NCI-H2196 (cell line): ENCODE results near the gene DNAL4.
A peak's percentile ranks its signal among the peaks of the same experiment; 100 is the strongest.

Experiments
- DNase-seq: peaks from one replicate; lab custom pipeline; 2025; ENCODE audit not compliant: unreplicated experiment; lab: John Stamatoyannopoulos, UW

DNAL4 gene

GRCh38 chr22:38741576-38741975 is 52.4 kb downstream of the DNAL4 start:
- no peak for DNase-seq

DNA sequence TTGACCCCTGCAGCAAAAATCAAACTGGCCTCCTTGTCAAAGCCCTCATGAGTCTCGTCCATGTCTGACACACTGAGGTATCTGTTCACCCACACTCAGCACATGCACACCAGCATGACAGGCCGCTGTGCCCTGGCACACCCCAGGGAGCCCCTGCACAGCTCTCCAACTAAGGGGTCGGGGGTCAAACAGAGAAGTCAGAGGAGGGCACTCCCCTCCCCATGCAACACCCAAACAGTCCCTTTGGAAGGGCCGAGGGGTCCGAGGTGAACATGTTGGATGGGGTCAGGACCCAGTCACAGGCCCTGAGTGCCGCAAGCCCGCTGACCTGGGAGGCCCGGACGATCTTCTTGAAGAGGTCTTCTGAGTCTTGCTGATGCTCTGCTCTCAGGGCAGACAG is 52.8 kb downstream of the DNAL4 start:
- DNase-seq: no peak

DNA sequence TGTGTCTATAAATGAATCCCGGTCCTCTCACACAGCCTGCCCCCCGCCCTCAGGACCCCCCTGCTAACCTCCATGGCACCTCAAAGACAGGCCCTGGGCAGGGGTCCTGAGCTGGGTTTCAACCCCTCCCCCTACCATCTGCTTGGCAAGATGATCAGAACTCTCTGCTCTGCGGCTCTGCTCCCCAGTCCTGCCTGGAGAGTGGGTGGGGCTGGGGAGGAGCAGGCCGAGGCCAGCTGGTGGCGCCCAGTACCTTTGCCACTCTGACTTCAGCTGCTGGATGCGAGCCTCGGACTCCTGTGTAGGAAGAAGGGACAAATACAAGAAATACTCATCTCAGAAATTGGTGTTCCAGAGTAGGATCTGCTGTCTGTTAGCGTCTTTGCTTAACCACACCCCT is 53.2 kb downstream of the DNAL4 start:
- no peak for DNase-seq

- no peak for DNase-seq
Observed at GRCh38 chr22:38740116-38740723, 53.7 kb downstream of the DNAL4 start.

DNA sequence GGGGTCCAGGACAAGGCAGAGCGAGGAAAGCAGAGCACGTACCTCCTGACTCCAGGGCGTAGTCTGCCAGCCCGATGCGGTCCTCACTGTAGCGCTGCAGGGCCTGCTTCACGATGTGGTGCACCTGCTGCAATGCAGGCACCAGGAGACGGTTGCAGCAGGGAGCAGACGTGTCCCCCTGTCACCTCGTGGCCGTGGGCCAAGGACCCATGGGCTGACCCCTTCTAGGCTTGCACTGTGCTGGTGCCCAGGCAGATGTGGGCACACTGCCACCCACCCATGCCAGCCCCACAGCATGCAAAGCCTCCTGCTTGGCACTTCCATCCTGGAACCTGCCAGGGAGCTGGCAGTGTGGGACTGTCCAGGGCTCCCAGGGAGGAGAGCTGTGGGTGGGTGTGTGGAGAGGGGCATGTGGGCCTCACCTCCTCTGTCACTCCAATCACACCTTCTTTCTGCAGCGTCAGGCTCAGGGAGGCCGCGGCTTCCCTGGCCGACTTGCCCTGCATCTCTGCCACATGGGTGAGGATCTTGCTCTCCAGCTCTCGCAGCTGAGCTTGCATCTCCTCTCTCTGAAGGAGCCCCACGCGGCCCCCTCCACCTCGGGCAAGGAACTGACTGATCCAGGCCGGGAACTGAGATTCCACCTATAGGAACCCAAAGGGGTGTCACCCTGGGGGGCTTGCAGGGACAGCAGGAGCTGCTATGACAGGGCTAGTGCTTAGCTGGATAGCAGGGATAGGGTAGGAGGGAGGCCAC is 54.5 kb downstream of the DNAL4 start:
- no peak for DNase-seq

GRCh38 chr22:38738475-38739070 is 55.4 kb downstream of the DNAL4 start:
- DNase-seq: no peak

- no peak for DNase-seq
Observed at GRCh38 chr22:38737302-38738060, 56.5 kb downstream of the DNAL4 start.

DNA sequence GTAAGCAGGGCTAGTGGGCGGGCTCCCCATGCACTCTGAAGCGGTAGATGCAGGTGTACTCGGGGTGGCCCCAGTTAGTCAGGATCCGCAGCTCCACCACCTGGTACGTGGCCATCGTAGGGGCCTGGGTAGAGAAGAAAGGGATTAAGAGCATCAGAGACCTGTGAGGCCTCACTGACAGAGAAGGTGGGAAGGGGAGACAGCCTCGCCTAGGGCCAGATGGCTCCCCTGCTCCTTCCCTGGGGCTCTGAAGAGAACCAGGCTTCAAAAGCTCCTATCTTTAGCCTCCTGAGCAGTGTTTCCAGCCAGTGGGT is 57.7 kb downstream of the DNAL4 start:
- no peak for DNase-seq

DNA sequence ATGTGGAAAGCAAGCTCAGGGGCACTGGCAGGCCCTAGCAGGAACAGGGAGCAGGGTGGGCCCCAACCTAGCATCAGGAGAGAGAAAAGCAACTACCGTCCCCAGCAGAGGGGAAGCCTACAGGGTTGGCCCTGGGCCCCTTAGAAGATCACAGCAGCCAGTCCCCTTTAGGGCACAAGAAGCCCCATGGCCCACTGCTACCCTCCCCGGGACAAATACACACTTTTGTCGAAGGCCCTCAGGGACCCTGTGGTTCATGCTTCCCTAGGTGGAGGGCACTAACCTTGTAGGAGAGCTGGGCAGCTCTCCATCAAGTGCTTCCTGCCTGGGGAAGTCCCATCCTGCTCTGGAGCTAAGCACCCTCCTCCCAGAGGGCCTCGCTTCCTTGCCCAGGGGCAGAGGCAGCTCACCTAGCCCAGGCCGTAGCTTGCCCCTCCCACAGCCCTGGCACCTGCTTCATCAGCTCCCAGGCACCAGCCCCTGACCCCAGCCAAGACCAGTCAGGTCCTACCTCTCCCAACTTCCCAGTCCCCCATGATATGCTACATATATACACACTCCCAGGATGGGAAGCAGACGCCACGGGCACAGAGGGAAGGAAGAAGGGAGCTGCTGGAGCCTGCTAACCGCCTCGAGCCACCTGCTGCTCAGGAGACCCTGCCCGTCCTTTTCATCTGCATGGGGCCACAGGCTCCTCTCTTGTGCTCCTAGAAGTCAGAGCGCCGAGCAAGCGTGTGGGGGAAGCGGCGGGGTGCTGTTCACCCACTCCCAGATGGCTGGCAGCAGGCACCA is 58.3 kb downstream of the DNAL4 start:
- DNase-seq: no peak

- no peak for DNase-seq
Observed at GRCh38 chr22:38735126-38735464, 58.8 kb downstream of the DNAL4 start.

DNA sequence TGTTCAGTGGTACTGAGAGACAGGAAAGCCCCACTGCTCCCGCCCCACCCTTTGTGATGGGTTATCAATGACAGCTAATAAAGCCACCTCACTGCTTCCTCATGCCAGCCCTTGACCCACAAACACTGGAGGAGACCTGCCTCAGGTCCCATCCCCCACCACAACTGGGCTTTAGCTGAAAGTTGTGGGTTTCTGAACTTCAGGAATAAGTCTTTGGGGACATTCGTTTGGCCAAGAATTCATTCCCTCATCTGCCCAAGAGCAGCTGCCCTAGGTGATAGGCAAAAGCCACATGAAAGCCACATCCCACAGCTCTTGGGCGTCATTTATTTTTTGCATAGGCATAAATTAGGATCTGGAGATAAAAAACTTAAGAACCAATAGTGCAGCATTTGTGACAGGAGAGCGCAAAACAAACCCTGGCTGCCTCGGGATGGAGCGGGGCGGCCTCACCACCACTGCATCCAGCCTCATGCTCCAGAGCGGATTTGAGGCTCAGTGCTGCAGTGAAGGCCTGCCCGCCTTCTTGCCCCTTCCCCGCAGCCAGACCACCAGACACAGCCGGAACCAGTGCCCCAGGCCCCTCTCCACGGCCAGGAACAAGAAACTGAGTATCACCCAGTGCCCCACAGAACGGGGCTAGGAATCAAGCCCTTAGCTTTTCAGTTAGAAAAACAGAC is 59.4 kb downstream of the DNAL4 start:
- DNase-seq: no peak

DNA sequence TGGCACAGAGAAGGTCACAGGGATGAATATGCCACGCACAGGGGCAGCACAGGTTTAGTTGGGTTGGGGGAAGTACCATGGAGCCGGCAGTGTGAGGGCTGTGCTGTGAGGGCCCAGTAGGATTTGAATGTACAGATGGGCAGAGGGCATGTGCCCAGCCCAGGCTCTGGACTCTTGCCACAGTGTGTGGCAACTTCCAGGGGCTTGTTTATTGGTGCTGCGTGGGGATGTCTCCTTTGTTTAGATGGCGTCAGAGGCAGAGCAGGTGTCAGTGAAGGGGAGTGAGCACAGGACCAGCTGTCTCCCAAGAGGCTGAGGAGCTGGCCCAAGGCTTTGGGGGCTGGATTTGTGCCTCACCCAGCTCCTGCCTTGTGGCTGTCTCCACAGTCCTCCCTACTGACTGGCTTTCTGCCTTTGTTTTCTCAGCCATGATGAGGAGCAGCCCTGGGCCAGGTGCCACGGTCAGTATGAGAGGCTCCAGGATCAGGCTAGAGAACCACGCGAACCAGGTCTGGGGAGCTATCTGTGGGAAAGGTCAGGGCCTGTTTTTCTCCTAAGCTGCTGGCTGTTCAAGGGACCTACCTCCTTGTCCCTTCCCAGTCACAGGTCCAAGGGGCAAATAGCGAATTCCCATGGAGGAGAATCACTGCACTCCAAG is 60.1 kb downstream of the DNAL4 start:
- peak; percentile 81 for DNase-seq

- peak; percentile 27 for DNase-seq
Observed at GRCh38 chr22:38733329-38733723, 60.6 kb downstream of the DNAL4 start.

- no peak for DNase-seq
Observed at GRCh38 chr22:38732251-38732815, 61.6 kb downstream of the DNAL4 start.

GRCh38 chr22:38731703-38732161 is 62.2 kb downstream of the DNAL4 start:
- DNase-seq: no peak

- DNase-seq: no peak
Observed at GRCh38 chr22:38730411-38730871, 63.5 kb downstream of the DNAL4 start.

DNA sequence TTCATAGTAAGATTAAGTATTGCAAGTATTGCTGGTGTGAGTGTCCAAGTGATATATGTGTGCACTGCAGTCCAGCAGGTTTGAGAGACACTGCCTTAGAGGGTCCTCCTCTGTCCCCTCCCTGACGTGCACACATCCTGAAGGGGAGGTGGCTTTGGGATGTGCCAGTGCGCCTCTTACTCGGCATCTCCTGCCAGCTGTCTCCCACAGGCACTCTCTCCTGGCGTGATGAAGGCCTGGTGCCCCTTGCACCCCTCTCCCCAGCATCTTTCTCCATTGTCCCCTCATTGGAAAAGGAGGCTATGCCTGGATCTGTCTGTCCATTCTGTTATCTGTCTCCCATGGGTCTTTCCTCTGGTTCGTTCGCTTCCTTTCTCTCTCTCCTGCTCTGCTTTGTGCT is 64.0 kb downstream of the DNAL4 start:
- no peak for DNase-seq

- DNase-seq: no peak
Observed at GRCh38 chr22:38728871-38729796, 64.8 kb downstream of the DNAL4 start.
